ENCODE measurements around the gene FRY. TPM values are rescaled to one million over a fixed set of nuclear protein-coding genes. Genes with fewer than 3 reads are reported as not detected.

FRY gene
- total and polyA plus RNA-seq, 9 of the 15 experiments (the other 6 are each of a cell fraction or from before 2014, with no cell fraction given), result 0.03 to 0.31 (median 0.11) TPM; not detected in 3

- in situ Hi-C loops (cut with MboI), result no loop called here
These were observed 75.9 kb downstream of the FRY start for GRCh38 chr13:32107474-32107873.

More at GRCh38 chr13:32107474-32107873, 75.9 kb downstream of the FRY start:
- CTCF ChIA-PET (ENCODE audit: low intra/inter-chr PET ratio), result no interaction called here
- H2AFZ ChIP-seq (ENCODE audit: low read depth, low read length), result no peak overlapping the region
- no peak overlapping the region for H3K27ac ChIP-seq (ENCODE audit: extremely low read depth, low read depth, low read length)
- no peaks in the 10 kb centered on the region for H4K20me1 ChIP-seq (replicated peaks; ENCODE audit: control insufficient read depth, insufficient read depth, low read length)
- H3K27me3 ChIP-seq (ENCODE audit: control insufficient read depth in 2 of 2, insufficient read depth in 2 of 2, low read length in 2 of 2), result no peaks in the 10 kb centered on the region
- H3K36me3 ChIP-seq (ENCODE audit: control insufficient read depth, insufficient read depth, low read length), result no peaks in the 10 kb centered on the region
- DNase-seq (ENCODE audit: extremely low read depth in 1 of 4, low spot score in 3 of 4), result no peak
- no peak for FAIRE-seq
- no peak for ATAC-seq
- intact Hi-C loops (cut with micrococcal nuclease), result no loop called here
- H3K4me1 ChIP-seq (replicated peaks in 1 of 2; ENCODE audit: control insufficient read depth in 2 of 2, insufficient read depth in 2 of 2, low read length in 2 of 2), result no peaks in the 10 kb centered on the region
- no peak overlapping the region for H3K4me2 ChIP-seq (ENCODE audit: insufficient read depth, low read length)
- 0% methylated on average over 4 of the region's 4 CpGs for WGBS (ENCODE audit: insufficient coverage, low coverage, missing lambda C conversion rate)
- no peaks in the 10 kb centered on the region for H3K79me2 ChIP-seq (ENCODE audit: control insufficient read depth, insufficient read depth, low read length)
- H3K9me1 ChIP-seq (ENCODE audit: control insufficient read depth, insufficient read depth, low read length), result no peaks in the 10 kb centered on the region
- H3K4me3 ChIP-seq, result no peak overlapping the region
- POLR2A ChIA-PET, result no interaction called here
- TF ChIP-seq BRCA1 (IDR thresholded peaks at IDR 0.05) (no peak), BRCA1 (CRISPR knock-in tag; IDR thresholded peaks at IDR 0.05) (no peak), GABPA (tag; conservative IDR thresholded peaks at IDR 0.05; ENCODE audit: low read depth) (0 out of 2 replicates have a peak, but pooled peaks have one; percentile 18), CHAMP1 (IDR thresholded peaks at IDR 0.05) (no peak), HMBOX1 (IDR thresholded peaks at IDR 0.05) (0 out of 2 replicates have a peak, but pooled peaks have one; percentile 26)
- no peak overlapping the region for H3K9ac ChIP-seq (ENCODE audit: insufficient read depth in 1 of 2, low read depth in 2 of 2, low read length in 2 of 2)
- H3K9me3 ChIP-seq (replicated peaks; ENCODE audit: control insufficient read depth, insufficient read depth, low read depth, low read length), result no peaks in the 10 kb centered on the region
- no TSS peak for BruUV-seq (replicated peaks)

Measured in K562 (cell line).